ENCODE results near the gene MFGE8. TPM values are rescaled to one million over a fixed set of nuclear protein-coding genes. Genes with fewer than 3 reads are reported as not detected.
"Not testable (repeated sequence)": the region's sequence is repeated elsewhere in the genome, so short reads cannot be mapped to it uniquely, and the experiment has no call there.

The MFGE8 gene
- polyA plus RNA-seq, 2 of the 4 experiments (the other 2 are of a cell fraction) = 206 to 403 TPM

DNA sequence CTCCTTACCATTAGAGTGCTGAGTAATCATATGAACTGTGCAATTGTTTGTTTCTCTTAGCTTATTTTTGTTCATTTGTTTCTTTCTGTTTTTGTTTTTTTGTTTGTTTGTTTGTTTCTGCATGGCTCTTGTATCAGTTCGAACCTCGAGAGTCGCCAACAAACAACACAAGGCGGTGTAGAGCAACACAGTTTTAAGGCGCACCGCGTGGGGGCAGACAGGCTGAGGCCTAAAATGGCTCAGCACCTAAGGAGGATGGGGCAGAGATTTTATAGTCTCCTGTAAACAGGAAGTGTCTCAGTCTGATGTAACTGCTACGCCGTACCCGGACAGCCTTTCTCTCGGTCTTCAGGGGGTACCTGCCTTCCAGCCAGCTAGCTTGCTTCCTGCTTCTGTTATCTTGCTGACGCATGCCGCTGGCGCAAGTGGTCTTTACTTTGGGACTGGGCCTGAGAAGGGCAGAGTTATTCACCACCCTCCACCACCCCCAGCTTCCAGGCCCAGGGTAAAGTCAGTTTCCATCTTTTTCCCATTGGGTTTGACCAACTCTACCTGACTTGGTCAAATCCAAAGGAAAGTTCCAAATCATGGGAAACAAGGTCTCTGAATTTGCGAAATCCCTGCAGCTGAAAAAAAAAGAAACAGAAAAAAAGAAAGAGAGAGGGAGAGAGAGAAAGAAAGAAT lies 25.8 kb upstream of the MFGE8 start (continued):
- TF ChIP-seq, protein P1, sequence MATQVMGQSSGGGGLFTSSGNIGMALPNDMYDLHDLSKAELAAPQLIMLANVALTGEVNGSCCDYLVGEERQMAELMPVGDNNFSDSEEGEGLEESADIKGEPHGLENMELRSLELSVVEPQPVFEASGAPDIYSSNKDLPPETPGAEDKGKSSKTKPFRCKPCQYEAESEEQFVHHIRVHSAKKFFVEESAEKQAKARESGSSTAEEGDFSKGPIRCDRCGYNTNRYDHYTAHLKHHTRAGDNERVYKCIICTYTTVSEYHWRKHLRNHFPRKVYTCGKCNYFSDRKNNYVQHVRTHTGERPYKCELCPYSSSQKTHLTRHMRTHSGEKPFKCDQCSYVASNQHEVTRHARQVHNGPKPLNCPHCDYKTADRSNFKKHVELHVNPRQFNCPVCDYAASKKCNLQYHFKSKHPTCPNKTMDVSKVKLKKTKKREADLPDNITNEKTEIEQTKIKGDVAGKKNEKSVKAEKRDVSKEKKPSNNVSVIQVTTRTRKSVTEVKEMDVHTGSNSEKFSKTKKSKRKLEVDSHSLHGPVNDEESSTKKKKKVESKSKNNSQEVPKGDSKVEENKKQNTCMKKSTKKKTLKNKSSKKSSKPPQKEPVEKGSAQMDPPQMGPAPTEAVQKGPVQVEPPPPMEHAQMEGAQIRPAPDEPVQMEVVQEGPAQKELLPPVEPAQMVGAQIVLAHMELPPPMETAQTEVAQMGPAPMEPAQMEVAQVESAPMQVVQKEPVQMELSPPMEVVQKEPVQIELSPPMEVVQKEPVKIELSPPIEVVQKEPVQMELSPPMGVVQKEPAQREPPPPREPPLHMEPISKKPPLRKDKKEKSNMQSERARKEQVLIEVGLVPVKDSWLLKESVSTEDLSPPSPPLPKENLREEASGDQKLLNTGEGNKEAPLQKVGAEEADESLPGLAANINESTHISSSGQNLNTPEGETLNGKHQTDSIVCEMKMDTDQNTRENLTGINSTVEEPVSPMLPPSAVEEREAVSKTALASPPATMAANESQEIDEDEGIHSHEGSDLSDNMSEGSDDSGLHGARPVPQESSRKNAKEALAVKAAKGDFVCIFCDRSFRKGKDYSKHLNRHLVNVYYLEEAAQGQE (IDR thresholded peaks at IDR 0.05) = no peak
- TF ChIP-seq EP300 (IDR thresholded peaks at IDR 0.05) (no peak), CHD2 (IDR thresholded peaks at IDR 0.05; ENCODE audit: low read length, partially characterized antibody) (no peak)

DNA sequence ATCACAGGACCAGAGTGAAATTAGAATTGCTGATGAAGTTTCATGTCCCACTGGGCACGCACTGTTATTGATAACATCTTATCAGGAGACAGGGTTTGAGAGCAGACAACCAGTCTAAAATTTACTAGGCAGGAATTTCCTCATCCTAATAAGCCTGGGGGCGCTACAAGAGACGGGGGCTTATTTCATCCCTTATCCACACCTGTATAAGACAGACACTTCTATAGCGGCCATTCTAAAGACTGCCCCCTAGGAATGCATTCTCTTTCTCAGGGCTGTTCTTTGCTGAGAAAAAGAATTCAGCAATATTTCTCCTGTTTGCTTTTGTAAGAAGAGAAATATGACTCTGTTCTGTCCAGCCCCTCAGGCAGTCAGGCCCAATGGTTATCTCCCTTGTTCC lies 21.3 kb upstream of the MFGE8 start:
- H3K4me1 ChIP-seq = peaks cover 18% of the 10 kb centered on the region
- H3K4me2 ChIP-seq; POLR2A ChIA-PET; H3K9me3 ChIP-seq; H3K27ac ChIP-seq; ATAC-seq; H3K4me3 ChIP-seq; DNase-seq (ENCODE audit: low read depth in 1 of 2, low spot score in 1 of 2); FAIRE-seq: not testable (repeated sequence)
- CTCF ChIA-PET = interaction anchor here (1.3 kb wide), 1 partner anchor 30 kb away, joined by 4 read pairs; no protein-coding TSS in a partner anchor
- WGBS (ENCODE audit: missing lambda C conversion rate) = 65% methylated on average over 4 of the region's 4 CpGs

DNA sequence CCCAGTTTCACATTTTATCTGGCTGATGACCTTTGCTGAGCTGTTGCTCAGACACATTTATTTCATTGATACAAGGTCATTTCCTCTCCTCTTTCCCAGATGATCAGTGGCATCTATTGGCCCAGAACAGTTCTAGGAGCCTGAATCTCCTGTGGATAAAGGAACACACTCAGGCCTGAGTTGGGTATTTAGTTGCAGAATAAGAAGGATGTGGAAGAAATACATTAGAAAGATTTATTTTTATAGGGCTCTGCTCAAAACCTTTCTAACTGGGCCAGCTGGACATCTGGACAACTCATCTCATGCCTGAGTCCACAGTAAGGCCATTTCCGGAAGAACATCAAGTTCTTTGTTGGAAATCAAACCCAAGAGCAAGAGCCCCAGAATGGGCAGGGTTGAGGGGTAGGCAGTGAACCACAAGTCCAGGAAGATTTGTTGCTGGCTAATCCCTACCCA lies 19.7 kb upstream of the MFGE8 start:
- H3K4me1 ChIP-seq = peaks cover 21% of the 10 kb centered on the region
- DNase-seq (ENCODE audit: low read depth in 1 of 2, low spot score in 1 of 2) (no peak), FAIRE-seq (no peak), ATAC-seq (no peak)
- POLR2A ChIA-PET = no interaction called here
- H3K27ac ChIP-seq = no peak overlapping the region
- WGBS (ENCODE audit: missing lambda C conversion rate) = 90% methylated on average over 1 of the region's 1 CpG
- TF ChIP-seq MYC (IDR thresholded peaks at IDR 0.05; ENCODE audit: borderline replicate concordance, low read length) (no peak), NR3C1 (IDR thresholded peaks at IDR 0.05) (no peak), EHF (CRISPR knock-in tag; IDR thresholded peaks at IDR 0.05) (no peak), EP300 (IDR thresholded peaks at IDR 0.05) (no peak), FOXS1 (CRISPR knock-in tag; IDR thresholded peaks at IDR 0.05) (no peak), HOXA7 (CRISPR knock-in tag; IDR thresholded peaks at IDR 0.05) (no peak), CEBPB (IDR thresholded peaks at IDR 0.05) (no peak), TP53 (CRISPR knock-in tag; IDR thresholded peaks at IDR 0.05) (no peak), CBX2 (IDR thresholded peaks at IDR 0.05; ENCODE audit: borderline replicate concordance, low read depth) (no peak), ESRRA (IDR thresholded peaks at IDR 0.05; ENCODE audit: borderline replicate concordance, low read length) (no peak), HOXB13 (CRISPR knock-in tag; IDR thresholded peaks at IDR 0.05; ENCODE audit: low read depth) (no peak), PHF8 (IDR thresholded peaks at IDR 0.05; ENCODE audit: borderline replicate concordance, low read depth) (no peak), ZSCAN20 (CRISPR knock-in tag; IDR thresholded peaks at IDR 0.05) (no peak)
- TF ChIP-seq, protein P2, sequence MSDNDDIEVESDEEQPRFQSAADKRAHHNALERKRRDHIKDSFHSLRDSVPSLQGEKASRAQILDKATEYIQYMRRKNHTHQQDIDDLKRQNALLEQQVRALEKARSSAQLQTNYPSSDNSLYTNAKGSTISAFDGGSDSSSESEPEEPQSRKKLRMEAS (IDR thresholded peaks at IDR 0.05) = no peak
- TF ChIP-seq, protein P3, sequence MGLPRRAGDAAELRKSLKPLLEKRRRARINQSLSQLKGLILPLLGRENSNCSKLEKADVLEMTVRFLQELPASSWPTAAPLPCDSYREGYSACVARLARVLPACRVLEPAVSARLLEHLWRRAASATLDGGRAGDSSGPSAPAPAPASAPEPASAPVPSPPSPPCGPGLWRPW (IDR thresholded peaks at IDR 0.05) = no peak
- TF ChIP-seq, protein P4, sequence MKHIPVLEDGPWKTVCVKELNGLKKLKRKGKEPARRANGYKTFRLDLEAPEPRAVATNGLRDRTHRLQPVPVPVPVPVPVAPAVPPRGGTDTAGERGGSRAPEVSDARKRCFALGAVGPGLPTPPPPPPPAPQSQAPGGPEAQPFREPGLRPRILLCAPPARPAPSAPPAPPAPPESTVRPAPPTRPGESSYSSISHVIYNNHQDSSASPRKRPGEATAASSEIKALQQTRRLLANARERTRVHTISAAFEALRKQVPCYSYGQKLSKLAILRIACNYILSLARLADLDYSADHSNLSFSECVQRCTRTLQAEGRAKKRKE (CRISPR knock-in tag; IDR thresholded peaks at IDR 0.05; ENCODE audit: low read depth) = no peak
- TF ChIP-seq, protein P5, sequence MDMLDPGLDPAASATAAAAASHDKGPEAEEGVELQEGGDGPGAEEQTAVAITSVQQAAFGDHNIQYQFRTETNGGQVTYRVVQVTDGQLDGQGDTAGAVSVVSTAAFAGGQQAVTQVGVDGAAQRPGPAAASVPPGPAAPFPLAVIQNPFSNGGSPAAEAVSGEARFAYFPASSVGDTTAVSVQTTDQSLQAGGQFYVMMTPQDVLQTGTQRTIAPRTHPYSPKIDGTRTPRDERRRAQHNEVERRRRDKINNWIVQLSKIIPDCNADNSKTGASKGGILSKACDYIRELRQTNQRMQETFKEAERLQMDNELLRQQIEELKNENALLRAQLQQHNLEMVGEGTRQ (IDR thresholded peaks at IDR 0.05) = no peak
- TF ChIP-seq, protein P6, sequence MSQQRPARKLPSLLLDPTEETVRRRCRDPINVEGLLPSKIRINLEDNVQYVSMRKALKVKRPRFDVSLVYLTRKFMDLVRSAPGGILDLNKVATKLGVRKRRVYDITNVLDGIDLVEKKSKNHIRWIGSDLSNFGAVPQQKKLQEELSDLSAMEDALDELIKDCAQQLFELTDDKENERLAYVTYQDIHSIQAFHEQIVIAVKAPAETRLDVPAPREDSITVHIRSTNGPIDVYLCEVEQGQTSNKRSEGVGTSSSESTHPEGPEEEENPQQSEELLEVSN (IDR thresholded peaks at IDR 0.05; ENCODE audit: borderline replicate concordance, low read depth) = no peak
- H3K4me3 ChIP-seq = no peak overlapping the region
- CTCF ChIA-PET = interaction anchor here (0.9 to 1.6 kb wide), 3 partner anchors 40 to 245 kb away, joined by 3 to 4 read pairs (median 3); no protein-coding TSS in a partner anchor
- no peaks in the 10 kb centered on the region for H3K9me3 ChIP-seq
- no peak overlapping the region for H3K4me2 ChIP-seq

Measured in A549 (cell line).